H1 (cell line): Measurements from ENCODE around the gene ZNF292. TPM values are rescaled to one million over a fixed set of nuclear protein-coding genes. Genes with fewer than 3 reads are reported as not detected.

Experiments
- CTCF ChIA-PET: fragments of 300-600 bp; sonication (Branson Sonifier 250); formaldehyde crosslinking; loops from one replicate; lab custom pipeline; 2021; ENCODE audit not compliant: partially characterized antibody; lab: Charles Lee
- POLR2A ChIA-PET: fragments of 300-600 bp; sonication (Branson Sonifier 250); formaldehyde crosslinking; loops from one replicate; lab custom pipeline; 2021; ENCODE audit warnings: inconsistent platforms; ENCODE audit not compliant: partially characterized antibody; lab: Charles Lee
- DNase-seq, 2 experiments: peaks; one replicate each; pipeline versions ENCODE4 v3.0.0 to v3.0.0-alpha.2; 2010 to 2022; ENCODE audit warnings: low spot score in 2 of 2, low read depth in 1 of 2, mixed read lengths in 1 of 2
- FAIRE-seq: peaks from 2 replicates; lab custom pipeline; 2011; peaks lifted over from hg19 to GRCh38; lab: Jason Lieb, UNC
- H2AFZ ChIP-seq: 2 replicates; pipeline ENCODE4 v1.8.1; 2012; ENCODE audit warnings: low read length, inconsistent platforms
- H2AK5ac ChIP-seq: 2 replicates; pipeline ENCODE4 v1.6.1; 2013; ENCODE audit warnings: low read depth, low read length
- H2BK120ac ChIP-seq: replicated peaks from 2 replicates; pipeline ENCODE3; 2013; ENCODE audit warnings: low read depth, low read length, inconsistent platforms
- H2BK12ac ChIP-seq: 2 replicates; pipeline ENCODE4 v1.6.1; 2013; ENCODE audit warnings: low read depth, low read length
- H2BK15ac ChIP-seq: 2 replicates; pipeline ENCODE4 v1.6.1; 2013; ENCODE audit warnings: low read length
- H2BK20ac ChIP-seq: 2 replicates; pipeline ENCODE4 v1.6.1; 2013; ENCODE audit warnings: low read length
- H2BK5ac ChIP-seq: 2 replicates; pipeline ENCODE4 v1.6.1; 2013; ENCODE audit warnings: low read depth, low read length
- H3K14ac ChIP-seq: 2 replicates; pipeline ENCODE4 v1.6.1; 2013; ENCODE audit warnings: inconsistent platforms; ENCODE audit not compliant: insufficient read length
- H3K18ac ChIP-seq: 2 replicates; pipeline ENCODE4 v1.6.1; 2013; ENCODE audit warnings: low read length; ENCODE audit errors: extremely low read depth
- H3K23ac ChIP-seq: 2 replicates; pipeline ENCODE4 v1.6.1; 2013; ENCODE audit warnings: inconsistent platforms; ENCODE audit not compliant: insufficient read length
- H3K23me2 ChIP-seq: 2 replicates; pipeline ENCODE4 v1.6.1; 2013; ENCODE audit warnings: low read depth, low read length
- H3K27ac ChIP-seq: 2 replicates; pipeline ENCODE4 v1.6.1; 2011; ENCODE audit warnings: low read depth, low read length, inconsistent platforms
- H3K27me3 ChIP-seq, 4 experiments: replicated peaks in 1 of 4; 1 replicate in 1 of 4; 2 replicates in 3 of 4; pipeline versions ENCODE4 v1.6.1 to v1.8.1; 2011 to 2013; ENCODE audit warnings: low read length in 3 of 4, mild to moderate bottlenecking in 3 of 4, inconsistent platforms in 2 of 4, mixed read lengths in 2 of 4, moderate library complexity in 1 of 4; ENCODE audit not compliant: control insufficient read depth in 3 of 4, insufficient read depth in 3 of 4; ENCODE audit errors: extremely low read depth in 1 of 4
- H3K36me3 ChIP-seq, 4 experiments: 2 replicates each; pipeline versions ENCODE4 v1.6.1 to v1.8.1; 2011 to 2013; ENCODE audit warnings: mild to moderate bottlenecking in 4 of 4, low read length in 3 of 4, moderate library complexity in 2 of 4, control low read depth in 1 of 4, inconsistent platforms in 1 of 4; ENCODE audit not compliant: insufficient read depth in 4 of 4, control insufficient read depth in 2 of 4
- H3K4ac ChIP-seq: replicated peaks from 2 replicates; pipeline ENCODE3; 2013; ENCODE audit warnings: low read length, low read depth, mixed read lengths, inconsistent platforms; ENCODE audit not compliant: insufficient read length
- H3K4me1 ChIP-seq, 4 experiments: replicated peaks in 1 of 4; 1 replicate in 1 of 4; 2 replicates in 3 of 4; pipeline versions ENCODE4 v1.6.1 to v1.8.1; 2011 to 2013; ENCODE audit warnings: low read length in 3 of 4, inconsistent platforms in 2 of 4, mixed read lengths in 1 of 4; ENCODE audit not compliant: insufficient read depth in 4 of 4, control insufficient read depth in 3 of 4
- H3K4me2 ChIP-seq, 2 experiments: 2 replicates each; pipeline versions ENCODE4 v1.6.1 to v1.8.1; 2011 to 2013; ENCODE audit warnings: low read depth in 2 of 2, low read length in 2 of 2, control low read depth in 1 of 2, inconsistent platforms in 1 of 2, mild to moderate bottlenecking in 1 of 2; ENCODE audit not compliant: insufficient read depth in 1 of 2
- H3K4me3 ChIP-seq, 4 experiments: fragments of 200-600, 300-600 bp in 1 of 4; sonication (generic), shearing (Covaris generic), sonication (Bioruptor Twin) in 1 of 4; 2 replicates each; pipeline versions ENCODE4 v1.5.1 to v1.8.1; 2011 to 2016; ENCODE audit warnings: low read length in 4 of 4, low read depth in 3 of 4, control low read depth in 2 of 4, inconsistent platforms in 2 of 4, mild to moderate bottlenecking in 2 of 4, mixed read lengths in 1 of 4, moderate library complexity in 1 of 4; ENCODE audit not compliant: insufficient read depth in 2 of 4; ENCODE audit errors: extremely low read depth in 1 of 4
- H3K56ac ChIP-seq: replicated peaks from 2 replicates; pipeline ENCODE3; 2013; ENCODE audit warnings: low read depth, mild to moderate bottlenecking, mixed read lengths, low read length, inconsistent platforms; ENCODE audit not compliant: insufficient read length
- H3K79me1 ChIP-seq: 2 replicates; pipeline ENCODE4 v1.6.1; 2013; ENCODE audit warnings: low read depth, low read length, control low read depth
- H3K79me2 ChIP-seq, 2 experiments: 2 replicates each; pipeline versions ENCODE4 v1.6.1 to v1.8.1; 2012 to 2013; ENCODE audit warnings: low read length in 2 of 2, mild to moderate bottlenecking in 2 of 2, inconsistent platforms in 1 of 2; ENCODE audit not compliant: insufficient read depth in 2 of 2, control insufficient read depth in 1 of 2
- H3K9ac ChIP-seq, 4 experiments: replicated peaks in 1 of 4; 1 replicate in 1 of 4; 2 replicates in 3 of 4; pipeline versions ENCODE4 v1.6.1 to v1.8.1; 2011 to 2013; ENCODE audit warnings: low read depth in 3 of 4, low read length in 3 of 4, control low read depth in 2 of 4, mild to moderate bottlenecking in 2 of 4, moderate library complexity in 2 of 4, inconsistent platforms in 1 of 4; ENCODE audit errors: extremely low read depth in 1 of 4
- H3K9me3 ChIP-seq, 2 experiments: 2 replicates each; pipeline versions ENCODE4 v1.6.1 to v1.8.1; 2012 to 2013; ENCODE audit warnings: mild to moderate bottlenecking in 2 of 2, moderate library complexity in 2 of 2, control low read depth in 1 of 2, inconsistent platforms in 1 of 2, low read depth in 1 of 2, low read length in 1 of 2, mixed read lengths in 1 of 2; ENCODE audit not compliant: insufficient read depth in 2 of 2
- H4K20me1 ChIP-seq, 2 experiments: replicated peaks in 1 of 2; 2 replicates each; pipeline versions ENCODE3 to v1.8.1; 2011 to 2013; ENCODE audit warnings: inconsistent platforms in 2 of 2, low read length in 2 of 2, mild to moderate bottlenecking in 1 of 2; ENCODE audit not compliant: insufficient read depth in 2 of 2, control insufficient read depth in 1 of 2
- H4K5ac ChIP-seq: 2 replicates; pipeline ENCODE4 v1.6.1; 2013; ENCODE audit warnings: low read length, low read depth, mixed read lengths, inconsistent platforms; ENCODE audit not compliant: insufficient read length
- H4K8ac ChIP-seq: 2 replicates; pipeline ENCODE4 v1.8.0; 2013; ENCODE audit warnings: mild to moderate bottlenecking, moderate library complexity, low read length, inconsistent platforms; ENCODE audit not compliant: insufficient read depth; ENCODE audit errors: extremely low read depth
- H4K91ac ChIP-seq: replicated peaks from 2 replicates; pipeline ENCODE3; 2013; ENCODE audit warnings: low read length, mixed read lengths, inconsistent platforms; ENCODE audit not compliant: insufficient read length
- BACH1 ChIP-seq: IDR thresholded peaks from 2 replicates; pipeline ENCODE4 v1.6.1; 2012; ENCODE audit warnings: low read length, improper control_type of control experiment
- BCL11A ChIP-seq, 2 experiments: IDR thresholded peaks; one replicate each; pipeline ENCODE4 v1.6.1; 2011; ENCODE audit warnings: low read depth in 2 of 2, low read length in 2 of 2, mild to moderate bottlenecking in 2 of 2
- CBX5 ChIP-seq: fragments of 300-800, 300-1000 bp; sonication (generic); IDR thresholded peaks from 2 replicates; pipeline ENCODE4 v1.7.1; 2016; ENCODE audit warnings: antibody characterized with exemption, low read length, low read depth
- CEBPB ChIP-seq: IDR thresholded peaks from 2 replicates; pipeline ENCODE4 v1.6.1; 2012; ENCODE audit warnings: low read depth, low read length
- HDAC2 ChIP-seq, 2 experiments: fragments of 300-600 bp in 1 of 2; sonication (generic) in 1 of 2; IDR thresholded peaks; 2 replicates each; pipeline ENCODE4 v1.6.1; 2011 to 2012; ENCODE audit warnings: low read depth in 2 of 2, low read length in 2 of 2, mild to moderate bottlenecking in 2 of 2, moderate library complexity in 2 of 2, borderline replicate concordance in 1 of 2, inconsistent platforms in 1 of 2
- JUN ChIP-seq: IDR thresholded peaks from 2 replicates; pipeline ENCODE4 v1.6.1; 2011; ENCODE audit warnings: low read depth, mild to moderate bottlenecking, improper control_type of control experiment, low read length
- NANOG ChIP-seq: IDR thresholded peaks from 2 replicates; pipeline ENCODE4 v1.6.1; 2011; ENCODE audit warnings: low read length, low read depth, mild to moderate bottlenecking, inconsistent platforms; ENCODE audit not compliant: insufficient read depth, poor library complexity, severe bottlenecking
- SIRT6 ChIP-seq: IDR thresholded peaks from one replicate; pipeline ENCODE4 v1.7.1; 2012; ENCODE audit warnings: low read length, inconsistent platforms
- SIX5 ChIP-seq: IDR thresholded peaks from 2 replicates; pipeline ENCODE4 v1.6.1; 2011; ENCODE audit warnings: mild to moderate bottlenecking, low read depth, low read length
- WGBS, 2 experiments: shearing (Covaris generic) in 1 of 2; methylation state at CpG; one replicate each; pipeline versions ENCODE4 v1.1.6 to v1.1.7; 2013 to 2015; ENCODE audit warnings: low lambda C conversion rate in 2 of 2, mixed read lengths in 2 of 2, inconsistent platforms in 1 of 2, low coverage in 1 of 2, missing lambda C conversion rate in 1 of 2; ENCODE audit not compliant: insufficient replicate concordance in 2 of 2, insufficient coverage in 1 of 2, insufficient read length in 1 of 2; ENCODE audit errors: extremely low coverage in 1 of 2, missing lambda C conversion rate in 1 of 2; 5-methylcytosine and 5-hydroxymethylcytosine counted together
- polyA plus RNA-seq, 7 experiments: library from polyadenylated mRNA; depleted of rRNA in 3 of 7; stranded (reverse) in 5 of 7; unstranded in 2 of 7; fragments of >200 nt in 5 of 7; fragments of 200-250 nt in 2 of 7; gene quantifications; 1 replicate in 5 of 7; 2 replicates in 1 of 7; 4 replicates in 1 of 7; pipeline versions ENCODE4 v1.2.1 to v1.2.3, GENCODE V29; 2011 to 2013; ENCODE audit warnings: missing spikeins in 2 of 7, mixed read lengths in 2 of 7
- total RNA-seq: library from RNA; stranded (reverse); fragmentation: NEBNext Ultra II Directional; extraction: Animal tissue kit (Norgen Biotek cat#: 25700); gene quantifications from 2 replicates; pipeline ENCODE4 v1.2.1, GENCODE V29; 2021

Gene ZNF292
- total and polyA plus RNA-seq, 2 of the 8 experiments (the other 6 are each of a cell fraction or from before 2014, with no cell fraction given): 6.8 to 44.2 TPM

GRCh38 chr6:87155842-87156815, 764 bp downstream of the ZNF292 start:
- Histone ChIP-seq H3K23ac (no peak overlapping the region), H3K56ac (peak overlapping the region; percentile 49), H4K8ac (peak overlapping the region; percentile 97; the same call in 1 of the 2 replicates), H3K14ac (no peak overlapping the region), H2BK15ac (no peak overlapping the region), H3K9ac (peak overlapping the region; percentile 89 to 98 (median 94)), H3K79me2 (peaks cover 39 to 56% of the 10 kb centered on the region in 2 experiments), H2BK12ac (peak overlapping the region; percentile 92; the same call in 1 of the 2 replicates), H2BK120ac (no peak overlapping the region), H2BK20ac (no peak overlapping the region), H3K23me2 (peaks cover 21% of the 10 kb centered on the region), H3K9me3 (no peaks in the 10 kb centered on the region), H3K4ac (peak overlapping the region; percentile 81), H2AFZ (no peak overlapping the region), H4K20me1 (peaks cover 3 to 4% of the 10 kb centered on the region in 2 experiments), H2BK5ac (peak overlapping the region; percentile 98), H4K5ac (peak overlapping the region; percentile 40), H3K79me1 (0 out of 2 replicates have a peak, but pooled peaks cover 4% of the 10 kb centered on the region), H3K4me2 (peak overlapping the region; percentile 94 to 98), H2AK5ac (peak overlapping the region; percentile 67; the same call in 1 of the 2 replicates), H3K4me3 (peak overlapping the region; percentile 87 to 97 (median 95)), H3K36me3 (peaks cover 0 to 11% (median 0%) of the 10 kb centered on the region in 4 experiments; a peak in 1 of 8 replicates), H3K4me1 (peaks cover 0 to 8% (median 3%) of the 10 kb centered on the region in 4 experiments; a peak in 4 of 7 replicates), H3K27me3 (peaks cover 0 to 9% (median 4%) of the 10 kb centered on the region in 4 experiments; a peak in 3 of 7 replicates), H3K18ac (peak overlapping the region; percentile 93), H4K91ac (peak overlapping the region; percentile 98), H3K27ac (peak overlapping the region; percentile 97)
- DNase-seq (peak in 1 of 2 experiments; percentile 76), FAIRE-seq (no peak)
- ChIA-PET CTCF (interaction anchor here (0.6 to 0.8 kb wide), 2 partner anchors 10 to 21 kb away, joined by 3 read pairs; no protein-coding TSS in a partner anchor), POLR2A (interaction anchor here (0.6 to 4.4 kb wide), 20 partner anchors 8 to 1934 kb away, joined by 3 to 23 read pairs (median 4); no protein-coding TSS in a partner anchor)
- WGBS, 2 experiments: 1% methylated on average over 41 of the region's 43 CpGs; no CpG with 5 or more reads in 1 of the 2 experiments
- no peak for TF ChIP-seq SIX5
- TF ChIP-seq BCL11A (IDR thresholded peaks at IDR 0.05; ENCODE audit: low read depth in 2 of 2, low read length in 2 of 2): no peak
- TF ChIP-seq HDAC2 (IDR thresholded peaks at IDR 0.05; ENCODE audit: borderline replicate concordance in 1 of 2, low read depth in 2 of 2, low read length in 2 of 2): no peak
- no peak for TF ChIP-seq BACH1
- no peak for TF ChIP-seq CBX5
- no peak for TF ChIP-seq SIRT6
- no peak for TF ChIP-seq NANOG
- no peak for TF ChIP-seq JUN
- TF ChIP-seq CEBPB: no peak
